HEK293 (cell line): ENCODE results near the gene PCOLCE2.

ENCODE experiments used
- CTCF ChIA-PET: fragments of 350-600 bp; formaldehyde crosslinking; extraction: SDS; loops from one replicate; lab custom pipeline; 2021; ENCODE audit warnings: antibody characterized with exemption; lab: Yijun Ruan, JAX
- POLR2A ChIA-PET: fragments of 300-600 bp; formaldehyde crosslinking; extraction: SDS; loops from one replicate; lab custom pipeline; 2020; ENCODE audit warnings: antibody characterized with exemption, inconsistent platforms; lab: Yijun Ruan, JAX
- H3K27ac ChIP-seq: fragments of 200-500 bp; sonication (Bioruptor generic); 2 replicates; pipeline ENCODE4 v1.5.1; 2014; ENCODE audit warnings: low read depth, low read length, control low read depth, inconsistent platforms; ENCODE audit errors: extremely low read depth
- H3K36me3 ChIP-seq, 2 experiments: fragments of 200-500 bp in 1 of 2; sonication (Bioruptor generic) in 1 of 2; 1 replicate in 1 of 2; 2 replicates in 1 of 2; pipeline ENCODE4 v1.5.1; 2014 to 2017; ENCODE audit warnings: inconsistent platforms in 2 of 2, low read length in 2 of 2; ENCODE audit not compliant: control insufficient read depth in 2 of 2, insufficient read depth in 1 of 2
- H3K4me1 ChIP-seq: fragments of 200-500 bp; sonication (Bioruptor generic); 2 replicates; pipeline ENCODE4 v1.5.1; 2014; ENCODE audit warnings: mild to moderate bottlenecking, low read length, inconsistent platforms; ENCODE audit not compliant: control insufficient read depth, insufficient read depth
- H3K4me3 ChIP-seq: 2 replicates; pipeline ENCODE4 v1.5.1; 2011; ENCODE audit warnings: low read depth, mild to moderate bottlenecking, control low read depth, low read length, moderate library complexity
- H3K9me3 ChIP-seq: fragments of 200-500 bp; sonication (Bioruptor generic); 2 replicates; pipeline ENCODE4 v1.5.1; 2014; ENCODE audit warnings: low read depth, low read length, inconsistent platforms; ENCODE audit not compliant: control insufficient read depth, insufficient read depth
- GLIS2 ChIP-seq: fragments of 450-650 bp; formaldehyde crosslinking; IDR thresholded peaks from 2 replicates; pipeline ENCODE4 v1.5.1; 2016; ENCODE audit warnings: missing biosample characterization, missing genetic modification characterization
- OSR2 ChIP-seq: fragments of 450-650 bp; formaldehyde crosslinking; IDR thresholded peaks from 2 replicates; pipeline ENCODE4 v1.5.1; 2016; ENCODE audit warnings: missing biosample characterization, missing genetic modification characterization
- SETDB1 ChIP-seq: IDR thresholded peaks from one replicate; pipeline ENCODE4 v1.6.1; 2017; ENCODE audit warnings: mild to moderate bottlenecking, low read length, moderate library complexity, mixed read lengths; ENCODE audit not compliant: insufficient read length
- TCF7L2 ChIP-seq: IDR thresholded peaks from 2 replicates; pipeline ENCODE4 v1.6.1; 2011; ENCODE audit warnings: low read depth, mild to moderate bottlenecking, inconsistent platforms, low read length, moderate library complexity, borderline replicate concordance
- TSHZ1 ChIP-seq: fragments of 450-650 bp; formaldehyde crosslinking; IDR thresholded peaks from 2 replicates; pipeline ENCODE4 v1.5.1; 2016; ENCODE audit warnings: missing biosample characterization, missing genetic modification characterization, borderline replicate concordance
- WT1 ChIP-seq: fragments of 450-650 bp; formaldehyde crosslinking; IDR thresholded peaks from 2 replicates; pipeline ENCODE4 v1.5.1; 2016; ENCODE audit warnings: missing biosample characterization, missing genetic modification characterization
- ZBTB49 ChIP-seq: fragments of 450-650 bp; formaldehyde crosslinking; IDR thresholded peaks from 2 replicates; pipeline ENCODE4 v1.5.1; 2016; ENCODE audit warnings: missing biosample characterization, missing genetic modification characterization, low read depth
- ZEB2 ChIP-seq: fragments of 450-650 bp; formaldehyde crosslinking; IDR thresholded peaks from 2 replicates; pipeline ENCODE4 v1.5.1; 2016; ENCODE audit warnings: missing biosample characterization, missing genetic modification characterization
- ZFP69B ChIP-seq: fragments of 450-650 bp; formaldehyde crosslinking; IDR thresholded peaks from 2 replicates; pipeline ENCODE4 v1.5.1; 2016; ENCODE audit warnings: missing biosample characterization, missing genetic modification characterization
- ZNF2 ChIP-seq: fragments of 450-650 bp; formaldehyde crosslinking; IDR thresholded peaks from 2 replicates; pipeline ENCODE4 v1.5.1; 2016; ENCODE audit warnings: missing biosample characterization, missing genetic modification characterization
- ZNF202 ChIP-seq: fragments of 450-650 bp; formaldehyde crosslinking; IDR thresholded peaks from 2 replicates; pipeline ENCODE4 v1.5.1; 2016; ENCODE audit warnings: missing biosample characterization, missing genetic modification characterization, borderline replicate concordance
- ZNF514 ChIP-seq: fragments of 450-650 bp; formaldehyde crosslinking; IDR thresholded peaks from 2 replicates; pipeline ENCODE4 v1.5.1; 2016; ENCODE audit warnings: missing biosample characterization, missing genetic modification characterization
- ZNF530 ChIP-seq: fragments of 450-650 bp; formaldehyde crosslinking; IDR thresholded peaks from 2 replicates; pipeline ENCODE4 v1.5.1; 2016; ENCODE audit warnings: low read depth, missing biosample characterization, missing genetic modification characterization
- ZNF544 ChIP-seq: fragments of 450-650 bp; formaldehyde crosslinking; IDR thresholded peaks from 2 replicates; pipeline ENCODE4 v1.5.0; 2017; ENCODE audit warnings: missing biosample characterization, missing genetic modification characterization
- ZNF585B ChIP-seq: fragments of 450-650 bp; formaldehyde crosslinking; IDR thresholded peaks from 2 replicates; pipeline ENCODE4 v1.5.1; 2016; ENCODE audit warnings: missing biosample characterization, missing genetic modification characterization
- ZNF660 ChIP-seq: fragments of 450-650 bp; IDR thresholded peaks from 2 replicates; pipeline ENCODE4 v1.5.1; 2018; ENCODE audit warnings: missing biosample characterization, mild to moderate bottlenecking, missing genetic modification characterization
- ZNF776 ChIP-seq: fragments of 450-650 bp; formaldehyde crosslinking; IDR thresholded peaks from 2 replicates; pipeline ENCODE4 v1.5.0; 2017; ENCODE audit warnings: missing biosample characterization, missing genetic modification characterization, borderline replicate concordance
- TF ChIP-seq, protein P1 (sequence below): fragments of 450-650 bp; formaldehyde crosslinking; optimal IDR thresholded peaks from 2 replicates; pipeline ENCODE3; 2016; ENCODE audit warnings: missing biosample characterization, mild to moderate bottlenecking, missing genetic modification characterization
- TF ChIP-seq, protein P2 (sequence below): fragments of 450-650 bp; formaldehyde crosslinking; IDR thresholded peaks from 2 replicates; pipeline ENCODE4 v1.5.1; 2017; ENCODE audit warnings: missing biosample characterization, missing genetic modification characterization
- TF ChIP-seq, protein P3 (sequence below): fragments of 450-650 bp; formaldehyde crosslinking; IDR thresholded peaks from 2 replicates; pipeline ENCODE4 v1.5.1; 2016; ENCODE audit warnings: missing biosample characterization, missing genetic modification characterization

Gene PCOLCE2

DNA sequence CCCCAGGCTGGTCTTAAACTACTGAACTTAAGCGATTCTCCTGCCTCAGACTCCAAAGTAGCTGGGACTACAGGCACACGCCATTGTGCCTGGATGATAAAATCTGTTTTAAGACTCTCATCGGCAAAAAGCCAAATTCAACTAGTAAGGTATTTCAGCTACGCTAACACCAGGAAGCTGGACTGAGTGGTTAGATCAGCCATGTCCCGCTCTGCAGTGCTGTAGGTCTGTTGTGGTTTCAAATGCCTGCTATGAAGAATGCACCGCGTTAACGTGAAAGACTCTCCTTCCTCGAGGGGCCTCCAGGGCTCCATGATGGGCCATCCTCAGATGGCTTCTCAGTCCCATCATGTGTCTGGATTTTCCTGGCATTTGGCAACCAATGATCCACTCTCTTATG lies 70.2 kb downstream of the PCOLCE2 start:
- Histone ChIP-seq H3K27ac (no peak overlapping the region), H3K9me3 (no peaks in the 10 kb centered on the region), H3K4me3 (no peak overlapping the region), H3K36me3 (peaks cover 0 to 6% of the 10 kb centered on the region in 2 experiments; a peak in 1 of 3 replicates), H3K4me1 (no peaks in the 10 kb centered on the region)
- TF ChIP-seq ZNF544 (tag by site-specific recombination) (no peak), ZEB2 (tag by site-specific recombination) (no peak), ZBTB49 (tag by site-specific recombination) (no peak), ZNF530 (tag by site-specific recombination) (no peak), ZNF660 (no peak), ZNF585B (no peak), ZNF514 (tag by site-specific recombination) (no peak), WT1 (tag by site-specific recombination) (no peak), ZNF776 (no peak), ZFP69B (tag by site-specific recombination) (no peak), ZNF202 (tag by site-specific recombination) (no peak), TCF7L2 (no peak), GLIS2 (tag by site-specific recombination) (no peak), SETDB1 (no peak), ZNF2 (tag by site-specific recombination) (no peak), TSHZ1 (tag by site-specific recombination) (no peak), OSR2 (no peak)
- TF ChIP-seq, protein P1, sequence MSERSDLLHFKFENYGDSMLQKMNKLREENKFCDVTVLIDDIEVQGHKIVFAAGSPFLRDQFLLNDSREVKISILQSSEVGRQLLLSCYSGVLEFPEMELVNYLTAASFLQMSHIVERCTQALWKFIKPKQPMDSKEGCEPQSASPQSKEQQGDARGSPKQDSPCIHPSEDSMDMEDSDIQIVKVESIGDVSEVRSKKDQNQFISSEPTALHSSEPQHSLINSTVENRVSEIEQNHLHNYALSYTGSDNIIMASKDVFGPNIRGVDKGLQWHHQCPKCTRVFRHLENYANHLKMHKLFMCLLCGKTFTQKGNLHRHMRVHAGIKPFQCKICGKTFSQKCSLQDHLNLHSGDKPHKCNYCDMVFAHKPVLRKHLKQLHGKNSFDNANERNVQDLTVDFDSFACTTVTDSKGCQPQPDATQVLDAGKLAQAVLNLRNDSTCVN (tag by site-specific recombination): no peak
- TF ChIP-seq, protein P2, sequence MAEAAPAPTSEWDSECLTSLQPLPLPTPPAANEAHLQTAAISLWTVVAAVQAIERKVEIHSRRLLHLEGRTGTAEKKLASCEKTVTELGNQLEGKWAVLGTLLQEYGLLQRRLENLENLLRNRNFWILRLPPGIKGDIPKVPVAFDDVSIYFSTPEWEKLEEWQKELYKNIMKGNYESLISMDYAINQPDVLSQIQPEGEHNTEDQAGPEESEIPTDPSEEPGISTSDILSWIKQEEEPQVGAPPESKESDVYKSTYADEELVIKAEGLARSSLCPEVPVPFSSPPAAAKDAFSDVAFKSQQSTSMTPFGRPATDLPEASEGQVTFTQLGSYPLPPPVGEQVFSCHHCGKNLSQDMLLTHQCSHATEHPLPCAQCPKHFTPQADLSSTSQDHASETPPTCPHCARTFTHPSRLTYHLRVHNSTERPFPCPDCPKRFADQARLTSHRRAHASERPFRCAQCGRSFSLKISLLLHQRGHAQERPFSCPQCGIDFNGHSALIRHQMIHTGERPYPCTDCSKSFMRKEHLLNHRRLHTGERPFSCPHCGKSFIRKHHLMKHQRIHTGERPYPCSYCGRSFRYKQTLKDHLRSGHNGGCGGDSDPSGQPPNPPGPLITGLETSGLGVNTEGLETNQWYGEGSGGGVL: no peak
- TF ChIP-seq, protein P3, sequence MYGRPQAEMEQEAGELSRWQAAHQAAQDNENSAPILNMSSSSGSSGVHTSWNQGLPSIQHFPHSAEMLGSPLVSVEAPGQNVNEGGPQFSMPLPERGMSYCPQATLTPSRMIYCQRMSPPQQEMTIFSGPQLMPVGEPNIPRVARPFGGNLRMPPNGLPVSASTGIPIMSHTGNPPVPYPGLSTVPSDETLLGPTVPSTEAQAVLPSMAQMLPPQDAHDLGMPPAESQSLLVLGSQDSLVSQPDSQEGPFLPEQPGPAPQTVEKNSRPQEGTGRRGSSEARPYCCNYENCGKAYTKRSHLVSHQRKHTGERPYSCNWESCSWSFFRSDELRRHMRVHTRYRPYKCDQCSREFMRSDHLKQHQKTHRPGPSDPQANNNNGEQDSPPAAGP (tag by site-specific recombination): no peak
- POLR2A ChIA-PET: no interaction called here
- CTCF ChIA-PET: interaction anchor here (3.2 kb wide), 1 partner anchor 10 kb away, joined by 18 read pairs; no protein-coding TSS in a partner anchor
